Neural progenitor cell (in vitro differentiated cells): ENCODE data around the gene KCNJ18. TPM values are rescaled to one million over a fixed set of nuclear protein-coding genes. Genes with fewer than 3 reads are reported as not detected.
"Not testable (repeated sequence)": the region's sequence is repeated elsewhere in the genome, so short reads cannot be mapped to it uniquely, and the experiment has no call there.

Experiments
- DNase-seq: peaks from one replicate; pipeline ENCODE4 v3.0.0-alpha.2; 2016; ENCODE audit warnings: low spot score
- H2AFZ ChIP-seq: fragments of 200-600 bp; sonication (generic); replicated peaks from 2 replicates; pipeline ENCODE4 v1.6.1; 2016; ENCODE audit warnings: antibody characterized with exemption
- H3F3A ChIP-seq: fragments of 200-600 bp; sonication (generic); 2 replicates; pipeline ENCODE4 v1.6.1; 2016; ENCODE audit warnings: antibody characterized with exemption, low read depth
- H3K27ac ChIP-seq: fragments of 200-600 bp; sonication (generic); 2 replicates; pipeline ENCODE4 v1.5.1; 2016; ENCODE audit warnings: mild to moderate bottlenecking
- H3K27me3 ChIP-seq: fragments of 200-600 bp; sonication (generic); 2 replicates; pipeline ENCODE4 v1.6.1; 2016; ENCODE audit warnings: mild to moderate bottlenecking, moderate library complexity
- H3K36me3 ChIP-seq: fragments of 200-600 bp; sonication (generic); 2 replicates; pipeline ENCODE4 v1.5.1; 2016
- H3K4me1 ChIP-seq: fragments of 200-600 bp; sonication (generic); 2 replicates; pipeline ENCODE4 v1.6.1; 2016; ENCODE audit warnings: mixed run types
- H3K4me2 ChIP-seq: fragments of 200-600 bp; sonication (generic); 2 replicates; pipeline ENCODE4 v1.6.1; 2016
- H3K4me3 ChIP-seq: fragments of 200-600 bp; sonication (generic); 2 replicates; pipeline ENCODE4 v1.5.1; 2016
- H3K79me2 ChIP-seq: fragments of 200-600 bp; sonication (generic); 2 replicates; pipeline ENCODE4 v1.6.1; 2016; ENCODE audit warnings: low read depth
- H3K9ac ChIP-seq: fragments of 200-600 bp; sonication (generic); 2 replicates; pipeline ENCODE4 v1.6.1; 2016
- H3K9me3 ChIP-seq: fragments of 200-600 bp; sonication (generic); 2 replicates; pipeline ENCODE4 v1.5.1; 2016; ENCODE audit warnings: low read depth
- H4K20me1 ChIP-seq: fragments of 200-600 bp; sonication (generic); 2 replicates; pipeline ENCODE4 v1.6.1; 2016; ENCODE audit warnings: low read depth
- H3K27ac Mint-ChIP-seq: 3 replicates; pipeline ENCODE4 v1.8.0; 2021; ENCODE audit warnings: mixed read lengths
- H3K27me3 Mint-ChIP-seq: 2 replicates; pipeline ENCODE4 v1.8.0; 2022; ENCODE audit warnings: low read depth, mild to moderate bottlenecking, inconsistent platforms, moderate library complexity, mixed read lengths; ENCODE audit not compliant: insufficient read depth
- H3K36me3 Mint-ChIP-seq: 3 replicates; pipeline ENCODE4 v1.8.0; 2021; ENCODE audit warnings: mixed read lengths
- H3K4me1 Mint-ChIP-seq: 3 replicates; pipeline ENCODE4 v1.8.0; 2021; ENCODE audit warnings: mixed read lengths
- H3K4me3 Mint-ChIP-seq: 3 replicates; pipeline ENCODE4 v1.8.0; 2021; ENCODE audit warnings: mild to moderate bottlenecking, moderate library complexity, mixed read lengths
- H3K9me3 Mint-ChIP-seq: 3 replicates; pipeline ENCODE4 v1.8.0; 2020; ENCODE audit warnings: mixed read lengths
- EZH2 ChIP-seq: fragments of 200-600 bp; sonication (generic); IDR thresholded peaks from 2 replicates; pipeline ENCODE4 v1.6.1; 2017; ENCODE audit warnings: antibody characterized with exemption, mild to moderate bottlenecking, moderate library complexity
- EZH2phosphoT487 ChIP-seq: fragments of 200-600 bp; sonication (generic); IDR thresholded peaks from 2 replicates; pipeline ENCODE4 v1.6.1; 2017; ENCODE audit warnings: antibody characterized with exemption
- total RNA-seq: library from RNA; depleted of rRNA; stranded (reverse); fragments of >200 nt; gene quantifications from 2 replicates; pipeline ENCODE4 v1.2.3, GENCODE V29; 2015; ENCODE audit warnings: low replicate concordance
- TF ChIP-seq, protein P1 (sequence below): fragments of 200-600 bp; sonication (generic); IDR thresholded peaks from 2 replicates; pipeline ENCODE4 v1.5.1; 2017; ENCODE audit warnings: antibody characterized with exemption, mild to moderate bottlenecking

The KCNJ18 gene
- total RNA-seq, 1 donor from 2014 or later = not detected

- no peak overlapping the region for H3K9ac ChIP-seq
- no peak overlapping the region for H3K4me2 ChIP-seq
- no peak for DNase-seq
- no peaks in the 10 kb centered on the region for H3K27me3 ChIP-seq
- Mint-ChIP-seq H3K9me3 (peaks cover 32% of the 10 kb centered on the region), H3K36me3 (no peaks in the 10 kb centered on the region), H3K4me3 (no peak overlapping the region), H3K27ac (no peak overlapping the region), H3K27me3 (peaks cover 7% of the 10 kb centered on the region), H3K4me1 (no peaks in the 10 kb centered on the region)
- no peak overlapping the region for H3K27ac ChIP-seq
- H3F3A ChIP-seq = no peaks in the 10 kb centered on the region
- no peaks in the 10 kb centered on the region for H3K9me3 ChIP-seq
- H2AFZ ChIP-seq = no peak overlapping the region
- H3K4me3 ChIP-seq = no peak overlapping the region
- no peaks in the 10 kb centered on the region for H3K79me2 ChIP-seq
- TF ChIP-seq EZH2phosphoT487 (no peak), EZH2 (no peak)
- TF ChIP-seq, protein P1, sequence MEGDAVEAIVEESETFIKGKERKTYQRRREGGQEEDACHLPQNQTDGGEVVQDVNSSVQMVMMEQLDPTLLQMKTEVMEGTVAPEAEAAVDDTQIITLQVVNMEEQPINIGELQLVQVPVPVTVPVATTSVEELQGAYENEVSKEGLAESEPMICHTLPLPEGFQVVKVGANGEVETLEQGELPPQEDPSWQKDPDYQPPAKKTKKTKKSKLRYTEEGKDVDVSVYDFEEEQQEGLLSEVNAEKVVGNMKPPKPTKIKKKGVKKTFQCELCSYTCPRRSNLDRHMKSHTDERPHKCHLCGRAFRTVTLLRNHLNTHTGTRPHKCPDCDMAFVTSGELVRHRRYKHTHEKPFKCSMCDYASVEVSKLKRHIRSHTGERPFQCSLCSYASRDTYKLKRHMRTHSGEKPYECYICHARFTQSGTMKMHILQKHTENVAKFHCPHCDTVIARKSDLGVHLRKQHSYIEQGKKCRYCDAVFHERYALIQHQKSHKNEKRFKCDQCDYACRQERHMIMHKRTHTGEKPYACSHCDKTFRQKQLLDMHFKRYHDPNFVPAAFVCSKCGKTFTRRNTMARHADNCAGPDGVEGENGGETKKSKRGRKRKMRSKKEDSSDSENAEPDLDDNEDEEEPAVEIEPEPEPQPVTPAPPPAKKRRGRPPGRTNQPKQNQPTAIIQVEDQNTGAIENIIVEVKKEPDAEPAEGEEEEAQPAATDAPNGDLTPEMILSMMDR = no peak
- H3K36me3 ChIP-seq = no peaks in the 10 kb centered on the region
- no peaks in the 10 kb centered on the region for H4K20me1 ChIP-seq
- no peaks in the 10 kb centered on the region for H3K4me1 ChIP-seq
Observed at GRCh38 chr17:21705021-21705601, 12.8 kb downstream of the KCNJ18 start.

GRCh38 chr17:21705746-21706145 lies 13.4 kb downstream of the KCNJ18 start:
- H3K27me3 Mint-ChIP-seq, H2AFZ ChIP-seq, H3K27me3 ChIP-seq, H3K9ac ChIP-seq, H3F3A ChIP-seq, H3K4me3 ChIP-seq, H3K27ac ChIP-seq, DNase-seq, H3K4me1 ChIP-seq, H3K27ac Mint-ChIP-seq, H3K4me3 Mint-ChIP-seq, H3K4me2 ChIP-seq, H4K20me1 ChIP-seq, H3K36me3 Mint-ChIP-seq, H3K4me1 Mint-ChIP-seq, H3K9me3 ChIP-seq, H3K79me2 ChIP-seq, H3K36me3 ChIP-seq: not testable (repeated sequence)
- H3K9me3 Mint-ChIP-seq = peaks cover 32% of the 10 kb centered on the region

- not testable (repeated sequence) for H2AFZ ChIP-seq, H3K4me1 ChIP-seq, H3K9ac ChIP-seq, H3K27me3 Mint-ChIP-seq, H3K79me2 ChIP-seq, H3K9me3 ChIP-seq, H3F3A ChIP-seq, H4K20me1 ChIP-seq, H3K36me3 ChIP-seq, H3K4me3 Mint-ChIP-seq, DNase-seq, H3K27ac ChIP-seq, H3K4me3 ChIP-seq, H3K27me3 ChIP-seq, H3K4me1 Mint-ChIP-seq, H3K27ac Mint-ChIP-seq, H3K36me3 Mint-ChIP-seq, H3K4me2 ChIP-seq
- H3K9me3 Mint-ChIP-seq = peaks cover 38% of the 10 kb centered on the region
Observed at GRCh38 chr17:21706546-21706945, 14.2 kb downstream of the KCNJ18 start.

GRCh38 chr17:21707131-21707530 lies 14.8 kb downstream of the KCNJ18 start:
- not testable (repeated sequence) for H3K36me3 Mint-ChIP-seq, H3F3A ChIP-seq, H3K36me3 ChIP-seq, H3K27me3 ChIP-seq, H3K9me3 ChIP-seq, H3K27me3 Mint-ChIP-seq, H3K4me2 ChIP-seq, H2AFZ ChIP-seq, H3K79me2 ChIP-seq, H3K4me1 ChIP-seq, H3K9ac ChIP-seq, H3K4me3 Mint-ChIP-seq, DNase-seq, H3K27ac Mint-ChIP-seq, H3K4me1 Mint-ChIP-seq, H4K20me1 ChIP-seq, H3K4me3 ChIP-seq, H3K27ac ChIP-seq
- H3K9me3 Mint-ChIP-seq = peaks cover 36% of the 10 kb centered on the region

DNA sequence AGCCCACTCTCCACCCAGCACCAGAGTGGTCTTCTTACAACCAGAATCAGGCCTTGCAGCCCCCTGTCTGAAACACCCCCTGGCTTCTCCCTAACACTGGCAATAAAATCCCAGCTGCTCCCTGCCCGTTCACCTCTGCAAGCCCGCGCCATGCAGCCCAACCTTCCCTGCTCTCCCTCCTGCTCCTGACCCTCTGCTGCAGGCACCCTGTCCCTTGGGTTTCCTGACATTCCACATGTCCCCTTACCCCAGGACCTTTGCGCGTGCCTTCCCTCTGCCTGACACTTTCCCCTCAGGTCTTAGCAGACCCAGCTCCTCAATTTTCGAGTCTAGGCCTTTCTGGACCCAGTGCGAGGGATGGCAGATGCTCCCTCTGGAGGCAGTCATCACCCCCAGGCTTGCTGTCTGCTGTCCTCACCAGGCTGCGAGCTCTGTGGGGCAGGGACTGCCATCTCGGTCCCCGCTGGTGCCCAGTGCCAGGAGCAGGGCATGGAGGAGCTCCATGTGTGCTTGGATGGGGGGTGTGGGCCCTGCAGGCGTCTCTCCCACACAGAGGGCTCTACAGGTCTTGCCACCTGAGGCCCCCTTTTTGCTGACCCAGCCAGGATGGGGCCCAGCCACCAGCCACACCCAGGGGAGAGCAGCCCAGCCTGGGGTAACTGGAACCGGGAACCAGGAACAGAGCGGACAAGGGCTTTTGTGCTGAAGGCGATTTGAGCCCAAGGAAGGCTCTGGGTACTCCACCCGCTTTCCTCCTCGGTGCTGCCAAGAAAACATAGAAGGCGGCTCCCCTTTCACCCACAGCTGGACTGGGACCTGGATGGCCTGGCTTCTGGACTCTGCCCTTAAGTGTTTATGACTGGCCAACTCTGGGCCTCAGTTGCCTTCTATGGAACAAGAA lies 15.6 kb downstream of the KCNJ18 start:
- not testable (repeated sequence) for DNase-seq, H3K9ac ChIP-seq, H3F3A ChIP-seq, H2AFZ ChIP-seq, H3K27me3 ChIP-seq, H3K27ac ChIP-seq, H3K4me1 Mint-ChIP-seq, H3K4me1 ChIP-seq, H4K20me1 ChIP-seq, H3K27me3 Mint-ChIP-seq, H3K36me3 ChIP-seq, H3K79me2 ChIP-seq, H3K27ac Mint-ChIP-seq, H3K4me3 Mint-ChIP-seq, H3K9me3 ChIP-seq, H3K4me3 ChIP-seq, H3K4me2 ChIP-seq, H3K36me3 Mint-ChIP-seq
- H3K9me3 Mint-ChIP-seq = peaks cover 37% of the 10 kb centered on the region

DNA sequence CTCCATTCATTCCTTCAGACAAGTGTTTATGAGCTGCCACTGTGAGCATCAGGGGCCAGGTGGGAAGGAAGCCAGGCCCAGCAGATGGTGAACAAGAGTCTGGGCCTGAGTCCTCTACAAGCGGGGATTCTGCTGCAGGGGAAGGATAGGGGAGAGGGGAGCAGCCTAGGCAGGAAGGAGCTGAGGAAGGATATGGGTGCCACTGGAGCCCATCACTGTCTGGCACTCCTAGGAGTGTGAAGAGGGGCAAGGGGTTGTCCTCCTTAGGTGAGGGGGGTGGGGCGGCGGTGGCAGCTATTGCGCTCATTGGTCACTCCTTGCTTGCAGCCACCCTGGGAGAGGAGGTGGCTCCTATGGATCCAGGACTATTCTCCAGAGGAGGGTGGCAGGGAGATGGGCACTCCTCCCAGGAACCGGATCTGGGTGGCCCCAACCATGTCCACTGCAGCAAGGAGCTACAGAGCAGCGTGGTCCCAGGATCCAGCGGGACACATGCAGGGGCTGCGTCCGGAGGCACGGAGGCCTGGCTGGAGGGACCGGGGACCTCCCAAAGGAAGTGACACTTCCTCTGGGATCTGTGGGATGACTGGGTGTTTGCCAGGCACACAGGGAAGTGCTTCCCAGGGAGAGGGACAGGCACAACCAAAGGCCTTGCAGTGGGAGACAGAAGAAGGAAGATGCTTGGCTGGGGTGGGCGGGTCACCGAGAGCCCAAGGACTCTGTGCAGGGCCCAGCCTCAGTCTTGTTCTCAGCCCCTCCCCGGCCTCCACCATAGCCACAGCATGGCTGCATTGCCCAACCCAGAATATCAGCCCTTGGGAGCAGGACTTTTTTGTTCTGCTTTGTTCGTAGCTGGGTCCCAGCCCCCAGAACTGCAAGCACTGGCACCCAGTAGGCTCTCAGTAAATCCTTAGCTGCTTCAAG lies 16.6 kb downstream of the KCNJ18 start:
- not testable (repeated sequence) for DNase-seq, H3K36me3 ChIP-seq, H3K9ac ChIP-seq, H4K20me1 ChIP-seq, H3K4me1 Mint-ChIP-seq, H3K27ac Mint-ChIP-seq, H3K79me2 ChIP-seq, H3K27me3 ChIP-seq, H3K9me3 ChIP-seq, H3K4me1 ChIP-seq, H2AFZ ChIP-seq, H3K27ac ChIP-seq, H3K4me2 ChIP-seq, H3K27me3 Mint-ChIP-seq, H3K36me3 Mint-ChIP-seq, H3K4me3 ChIP-seq, H3F3A ChIP-seq, H3K4me3 Mint-ChIP-seq
- H3K9me3 Mint-ChIP-seq = peaks cover 41% of the 10 kb centered on the region
